HepG2 (cell line): Measurements from ENCODE around the gene ARHGAP19. TPM values are rescaled to one million over a fixed set of nuclear protein-coding genes. Genes with fewer than 3 reads are reported as not detected.

Experiments used
- ATAC-seq: fragments of 200-7000 bp; cut with Tn5 transposase; 3 replicates; pipeline ENCODE4 v1.9.1; 2020; ENCODE audit warnings: mild to moderate bottlenecking, moderate library complexity
- BruUV-seq: library from RNA; stranded (reverse); fragments of 400-500 nt; replicated peaks from 2 replicates; lab custom pipeline; 2021; lab: Mats Ljungman, UMichigan
- CTCF ChIA-PET: fragments of 300-600 bp; formaldehyde crosslinking; extraction: SDS; loops from one replicate; lab custom pipeline; 2021; ENCODE audit warnings: low total read pairs, inconsistent platforms, low intra/inter-chr PET ratio; lab: Yijun Ruan, JAX
- POLR2A ChIA-PET: fragments of 350-600 bp; sonication (Branson Sonifier 250); formaldehyde crosslinking; loops from one replicate; lab custom pipeline; 2020; ENCODE audit warnings: antibody characterized with exemption, inconsistent platforms; lab: Yijun Ruan, JAX
- DNase-seq: peaks from one replicate; pipeline ENCODE4 v3.0.0-alpha.2; 2015; ENCODE audit warnings: low spot score
- FAIRE-seq: peaks from 3 replicates; lab custom pipeline; 2011; peaks lifted over from hg19 to GRCh38; lab: Jason Lieb, UNC
- H2AFZ ChIP-seq: one replicate; pipeline ENCODE4 v1.6.1; 2011; ENCODE audit warnings: low read length, inconsistent platforms
- H3K27ac ChIP-seq: fragments of 300-600 bp; 3 replicates; pipeline ENCODE4 v1.8.0; 2011; ENCODE audit warnings: mixed run types, mild to moderate bottlenecking, mixed read lengths, low read length, inconsistent platforms; ENCODE audit not compliant: insufficient read depth; ENCODE audit errors: extremely low read length
- H3K27me3 ChIP-seq, 2 experiments: fragments of 200-600 bp in 1 of 2; 2 replicates in 1 of 2; 3 replicates in 1 of 2; pipeline versions ENCODE4 v1.6.0 to v1.8.0; 2011; ENCODE audit warnings: low read length in 2 of 2, mild to moderate bottlenecking in 2 of 2, moderate library complexity in 2 of 2, inconsistent platforms in 1 of 2; ENCODE audit not compliant: insufficient read depth in 2 of 2, control insufficient read depth in 1 of 2
- H3K36me3 ChIP-seq, 2 experiments: fragments of 200-600 bp in 1 of 2; replicated peaks in 1 of 2; 2 replicates in 1 of 2; 3 replicates in 1 of 2; pipeline versions ENCODE4 v1.5.1 to v1.8.0; 2011; ENCODE audit warnings: low read length in 2 of 2, inconsistent platforms in 1 of 2; ENCODE audit not compliant: insufficient read depth in 2 of 2, control insufficient read depth in 1 of 2
- H3K4me1 ChIP-seq: 2 replicates; pipeline ENCODE4 v1.5.1; 2012; ENCODE audit warnings: low read length, inconsistent platforms; ENCODE audit not compliant: insufficient read depth
- H3K4me2 ChIP-seq: 2 replicates; pipeline ENCODE4 v1.6.0; 2011; ENCODE audit warnings: low read depth, low read length, inconsistent platforms
- H3K4me3 ChIP-seq, 3 experiments: fragments of 200-600 bp in 1 of 3; sonication (generic), shearing (Covaris generic) in 1 of 3; replicated peaks in 1 of 3; 2 replicates each; pipeline ENCODE4 v1.5.1; 2011 to 2016; ENCODE audit warnings: low read length in 3 of 3, inconsistent platforms in 2 of 3, low read depth in 2 of 3, mild to moderate bottlenecking in 2 of 3, control low read depth in 1 of 3, mixed read lengths in 1 of 3; ENCODE audit not compliant: insufficient read depth in 1 of 3
- H3K79me2 ChIP-seq: one replicate; pipeline ENCODE4 v1.6.1; 2011; ENCODE audit warnings: low read length, inconsistent platforms; ENCODE audit not compliant: insufficient read depth
- H3K9ac ChIP-seq: 2 replicates; pipeline ENCODE4 v1.6.0; 2011; ENCODE audit warnings: mild to moderate bottlenecking, low read depth, low read length, inconsistent platforms; ENCODE audit not compliant: insufficient read depth
- H3K9me3 ChIP-seq: 2 replicates; pipeline ENCODE4 v1.5.1; 2012; ENCODE audit warnings: mild to moderate bottlenecking, low read length
- H4K20me1 ChIP-seq: 2 replicates; pipeline ENCODE4 v1.6.0; 2011; ENCODE audit warnings: inconsistent platforms, mild to moderate bottlenecking, low read length, moderate library complexity; ENCODE audit not compliant: insufficient read depth
- HDAC1 ChIP-seq: sonication (generic); formaldehyde crosslinking; IDR thresholded peaks from 2 replicates; pipeline ENCODE4 v1.5.1; 2020; ENCODE audit warnings: mild to moderate bottlenecking, missing genetic modification reagents
- PRPF4 ChIP-seq: fragments of 200-400 bp; formaldehyde crosslinking; IDR thresholded peaks from 2 replicates; pipeline ENCODE4 v1.6.1; 2016; ENCODE audit warnings: low read length, low read depth; ENCODE audit not compliant: poor library complexity, severe bottlenecking
- SAFB2 ChIP-seq: sonication (generic); formaldehyde crosslinking; IDR thresholded peaks from 2 replicates; pipeline ENCODE4 v1.5.1; 2020; ENCODE audit warnings: missing genetic modification reagents, low read depth, mild to moderate bottlenecking, borderline replicate concordance
- SKI ChIP-seq: fragments of 450-650 bp; IDR thresholded peaks from one replicate; pipeline ENCODE4 v1.6.1; 2018; ENCODE audit warnings: mild to moderate bottlenecking; ENCODE audit not compliant: partially characterized antibody
- SNAPC2 ChIP-seq: sonication (generic); formaldehyde crosslinking; IDR thresholded peaks from 2 replicates; pipeline ENCODE4 v1.8.1; 2022; ENCODE audit warnings: mild to moderate bottlenecking, missing genetic modification reagents
- TCF12 ChIP-seq, 2 experiments: fragments of 450-650 bp in 1 of 2; sonication (generic) in 1 of 2; formaldehyde crosslinking in 1 of 2; IDR thresholded peaks; 2 replicates each; pipeline versions ENCODE4 v1.6.1 to v1.8.0; 2017 to 2022; ENCODE audit warnings: antibody characterized with exemption in 1 of 2, mild to moderate bottlenecking in 1 of 2, missing genetic modification reagents in 1 of 2, moderate library complexity in 1 of 2
- ZNF205 ChIP-seq: IDR thresholded peaks from 2 replicates; pipeline ENCODE4 v1.6.1; 2018; ENCODE audit warnings: missing biosample characterization, missing genetic modification reagents
- ZNF224 ChIP-seq: sonication (generic); formaldehyde crosslinking; IDR thresholded peaks from 2 replicates; pipeline ENCODE4 v1.5.0; 2020; ENCODE audit warnings: mild to moderate bottlenecking, missing genetic modification reagents
- ZNF724P ChIP-seq: sonication (generic); formaldehyde crosslinking; IDR thresholded peaks from 2 replicates; pipeline ENCODE4 v1.8.0; 2022; ENCODE audit warnings: missing genetic modification reagents, borderline replicate concordance
- ZNF749 ChIP-seq: sonication (generic); formaldehyde crosslinking; IDR thresholded peaks from 2 replicates; pipeline ENCODE4 v1.8.0; 2022; ENCODE audit warnings: mild to moderate bottlenecking, missing genetic modification reagents, moderate library complexity, borderline replicate concordance
- ZNF782 ChIP-seq: sonication (generic); formaldehyde crosslinking; IDR thresholded peaks from 2 replicates; pipeline ENCODE4 v1.4.0; 2020; ENCODE audit warnings: missing genetic modification reagents, mild to moderate bottlenecking, borderline replicate concordance
- ZNF883 ChIP-seq: sonication (generic); formaldehyde crosslinking; IDR thresholded peaks from 2 replicates; pipeline ENCODE4 v1.5.1; 2020; ENCODE audit warnings: mild to moderate bottlenecking, missing genetic modification reagents; ENCODE audit errors: not compliant biosample characterization
- ZSCAN21 ChIP-seq: sonication (generic); formaldehyde crosslinking; IDR thresholded peaks from 2 replicates; pipeline ENCODE4 v1.8.0; 2022; ENCODE audit warnings: mild to moderate bottlenecking, missing genetic modification reagents, moderate library complexity, borderline replicate concordance
- WGBS: methylation state at CpG from one replicate; pipeline ENCODE4 v1.1.6; 2017; ENCODE audit warnings: low lambda C conversion rate; 5-methylcytosine and 5-hydroxymethylcytosine counted together
- in situ Hi-C: cut with HindIII; loops from 2 replicates; pipeline ENCODE4 v1.10.0; 2017; ENCODE audit warnings: low pct_unique_long_range_greater_than_20kb; ENCODE audit not compliant: extremely low pct_ligation_motif_present
- intact Hi-C: fragments of 100-400 bp; cut with micrococcal nuclease; formaldehyde crosslinking; loops from one replicate; pipeline ENCODE4 v1.10.0; 2022; ENCODE audit not compliant: unreplicated experiment
- polyA plus RNA-seq, 8 experiments: library from polyadenylated mRNA; depleted of rRNA in 3 of 8; stranded (reverse) in 7 of 8; unstranded in 1 of 8; fragments of >200 nt; fragmentation: Illumina TruSeq in 4 of 8; extraction: Trizol in 4 of 8; gene quantifications; 2 replicates each; pipeline versions ENCODE4 v1.2.1 to v1.2.3, GENCODE V29; 2011 to 2016; ENCODE audit warnings: low read depth in 4 of 8, missing spikeins in 1 of 8, mixed read lengths in 1 of 8; ENCODE audit not compliant: insufficient read depth in 1 of 8
- total RNA-seq, 5 experiments: library from RNA; depleted of rRNA; stranded (reverse); fragments of >200 nt; fragmentation: Illumina TruSeq; extraction: Trizol; gene quantifications; 2 replicates each; pipeline ENCODE4 v1.2.3, GENCODE V29; 2016; ENCODE audit warnings: low read depth in 1 of 5
- TF ChIP-seq, protein P1 (sequence below): sonication (generic); formaldehyde crosslinking; conservative IDR thresholded peaks from 2 replicates; pipeline ENCODE4 v1.8.0; 2022; ENCODE audit warnings: mild to moderate bottlenecking, moderate library complexity, missing genetic modification reagents
- TF ChIP-seq, protein P2 (sequence below): sonication (generic); formaldehyde crosslinking; IDR thresholded peaks from 2 replicates; pipeline ENCODE4 v1.5.1; 2020; ENCODE audit warnings: mild to moderate bottlenecking, moderate library complexity, missing genetic modification reagents

ARHGAP19 gene
- total and polyA plus RNA-seq, 2 of the 13 experiments (the other 11 are each of a cell fraction or from before 2014, with no cell fraction given): 7.6 to 10.0 TPM

DNA sequence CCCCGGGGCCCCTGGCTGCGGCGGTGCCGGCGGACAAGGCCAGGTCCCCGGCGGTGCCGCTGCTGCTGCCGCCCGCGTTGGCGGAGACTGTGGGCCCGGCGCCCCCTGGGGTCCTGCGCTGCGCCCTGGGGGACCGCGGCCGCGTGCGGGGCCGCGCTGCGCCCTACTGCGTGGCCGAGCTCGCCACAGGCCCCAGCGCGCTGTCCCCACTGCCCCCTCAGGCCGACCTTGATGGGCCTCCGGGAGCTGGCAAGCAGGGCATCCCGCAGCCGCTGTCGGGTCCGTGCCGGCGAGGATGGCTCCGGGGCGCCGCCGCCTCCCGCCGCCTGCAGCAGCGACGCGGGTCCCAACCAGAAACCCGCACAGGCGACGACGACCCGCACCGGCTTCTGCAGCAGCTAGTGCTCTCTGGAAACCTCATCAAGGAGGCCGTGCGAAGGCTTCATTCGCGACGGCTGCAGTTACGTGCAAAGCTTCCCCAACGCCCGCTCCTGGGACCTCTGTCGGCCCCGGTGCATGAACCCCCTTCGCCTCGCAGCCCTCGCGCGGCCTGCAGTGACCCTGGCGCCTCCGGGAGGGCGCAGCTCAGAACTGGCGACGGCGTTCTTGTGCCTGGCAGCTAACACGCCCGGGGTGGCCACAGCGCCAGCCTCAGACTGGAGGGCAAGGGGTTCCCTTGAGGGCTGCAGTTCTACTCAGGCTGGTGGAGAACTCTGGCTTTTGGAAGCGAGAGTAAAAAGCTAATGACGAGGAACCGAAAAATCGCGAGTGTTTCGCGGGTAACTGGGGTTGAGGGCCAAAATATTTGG is 27.4 kb upstream of the ARHGAP19 start (continued):
- 0 out of 2 replicates have a peak, but pooled peaks have one; percentile 38 for TF ChIP-seq ZNF782 (CRISPR knock-in tag)
- TF ChIP-seq, protein P1, sequence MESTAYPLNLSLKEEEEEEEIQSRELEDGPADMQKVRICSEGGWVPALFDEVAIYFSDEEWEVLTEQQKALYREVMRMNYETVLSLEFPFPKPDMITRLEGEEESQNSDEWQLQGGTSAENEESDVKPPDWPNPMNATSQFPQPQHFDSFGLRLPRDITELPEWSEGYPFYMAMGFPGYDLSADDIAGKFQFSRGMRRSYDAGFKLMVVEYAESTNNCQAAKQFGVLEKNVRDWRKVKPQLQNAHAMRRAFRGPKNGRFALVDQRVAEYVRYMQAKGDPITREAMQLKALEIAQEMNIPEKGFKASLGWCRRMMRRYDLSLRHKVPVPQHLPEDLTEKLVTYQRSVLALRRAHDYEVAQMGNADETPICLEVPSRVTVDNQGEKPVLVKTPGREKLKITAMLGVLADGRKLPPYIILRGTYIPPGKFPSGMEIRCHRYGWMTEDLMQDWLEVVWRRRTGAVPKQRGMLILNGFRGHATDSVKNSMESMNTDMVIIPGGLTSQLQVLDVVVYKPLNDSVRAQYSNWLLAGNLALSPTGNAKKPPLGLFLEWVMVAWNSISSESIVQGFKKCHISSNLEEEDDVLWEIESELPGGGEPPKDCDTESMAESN (CRISPR knock-in tag): peak; percentile 56; the same call in 1 of the 2 replicates
- peak; percentile 41 for TF ChIP-seq ZNF883 (CRISPR knock-in tag)
- no peak for TF ChIP-seq SAFB2

DNA sequence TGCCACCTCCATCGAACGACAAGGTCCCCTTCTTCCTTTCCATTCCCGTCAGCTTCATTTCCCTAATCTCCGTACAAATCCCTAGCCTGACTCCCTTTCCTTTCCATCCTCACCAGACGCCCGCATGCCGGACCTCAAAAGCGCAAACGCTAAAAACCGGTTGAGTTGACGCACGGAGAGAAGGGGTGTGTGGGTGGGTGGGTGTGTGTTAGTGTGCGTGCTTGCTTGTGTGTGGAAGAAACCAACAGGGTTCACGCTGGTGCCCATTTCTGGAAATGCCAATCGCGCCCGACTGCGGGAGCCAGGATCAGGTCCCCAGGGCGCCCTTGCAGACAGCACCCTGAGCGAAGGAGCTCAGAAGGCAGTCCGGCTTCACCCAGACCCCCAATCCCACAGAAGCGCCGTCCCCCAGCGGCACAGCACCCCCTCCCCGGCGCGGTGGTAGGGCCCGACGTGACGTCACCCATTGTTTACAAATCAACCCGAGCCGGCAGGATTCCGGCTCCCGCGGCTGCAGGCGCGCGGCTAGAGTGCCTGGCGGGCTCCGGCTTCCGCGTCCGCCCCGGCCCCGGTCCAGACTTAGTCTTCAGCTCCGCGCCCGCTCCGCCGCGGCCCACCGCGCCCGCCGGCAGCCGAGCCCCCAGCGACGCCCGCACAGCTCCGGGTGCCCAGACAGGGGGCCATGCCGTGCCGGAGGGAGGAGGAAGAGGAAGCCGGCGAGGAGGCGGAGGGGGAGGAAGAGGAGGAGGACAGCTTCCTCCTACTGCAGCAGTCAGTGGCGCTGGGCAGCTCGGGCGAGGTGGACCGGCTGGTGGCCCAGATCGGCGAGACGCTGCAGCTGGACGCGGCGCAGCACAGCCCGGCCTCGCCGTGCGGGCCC is 26.6 kb upstream of the ARHGAP19 start, which contains the start of gene FRAT1:
FRAT1 (plus strand) TSS at position 500 of the 880 bp plus-strand sequence; CDS start at position 683, 183 bp downstream.
- Histone ChIP-seq H3K9me3 (no peaks in the 10 kb centered on the region), H3K27ac (peak within 1 kb of the TSS; percentile 97), H3K4me3 (peak within 1 kb of the TSS; percentile 75 to 84 (median 82)), H3K4me2 (peak within 1 kb of the TSS; percentile 96), H3K79me2 (no peaks in the 10 kb centered on the region), H3K9ac (peak within 1 kb of the TSS; percentile 99), H3K36me3 (no peaks in the 10 kb centered on the region), H3K4me1 (peaks cover 48% of the 10 kb centered on the region), H3K27me3 (peaks cover 0 to 2% of the 10 kb centered on the region in 2 experiments; a peak in 2 of 5 replicates), H4K20me1 (no peaks in the 10 kb centered on the region), H2AFZ (peak within 1 kb of the TSS; percentile 70)
- DNase-seq (peak; percentile 74), ATAC-seq (peak; percentile 82), FAIRE-seq (peak; percentile 82)
- no TSS peak for BruUV-seq
- ChIA-PET POLR2A (interaction anchor here (1.1 to 3.5 kb wide), 4 partner anchors 12 to 40 kb away, joined by 3 to 98 read pairs (median 12); partner anchors contain the start of gene ARHGAP19), CTCF (interaction anchor here (1.4 to 1.9 kb wide), 2 partner anchors 14 to 40 kb away, joined by 6 read pairs; no protein-coding TSS in a partner anchor)
- in situ Hi-C loops (no loop called here), intact Hi-C loops (no loop called here)
- under 1% methylated on average over 30 of the region's 79 CpGs for WGBS
- 0 out of 2 replicates have a peak, but pooled peaks have one; percentile 32 for TF ChIP-seq ZNF224 (CRISPR knock-in tag)
- TF ChIP-seq ZNF724P (CRISPR knock-in tag): 0 out of 2 replicates have a peak, but pooled peaks have one; percentile 54
- 0 out of 2 replicates have a peak, but pooled peaks have one; percentile 34 for TF ChIP-seq SNAPC2 (CRISPR knock-in tag)
- TF ChIP-seq ZNF749 (CRISPR knock-in tag): peak; percentile 46; the same call in 1 of the 2 replicates
- TF ChIP-seq PRPF4: no peak
- TF ChIP-seq, protein P2, sequence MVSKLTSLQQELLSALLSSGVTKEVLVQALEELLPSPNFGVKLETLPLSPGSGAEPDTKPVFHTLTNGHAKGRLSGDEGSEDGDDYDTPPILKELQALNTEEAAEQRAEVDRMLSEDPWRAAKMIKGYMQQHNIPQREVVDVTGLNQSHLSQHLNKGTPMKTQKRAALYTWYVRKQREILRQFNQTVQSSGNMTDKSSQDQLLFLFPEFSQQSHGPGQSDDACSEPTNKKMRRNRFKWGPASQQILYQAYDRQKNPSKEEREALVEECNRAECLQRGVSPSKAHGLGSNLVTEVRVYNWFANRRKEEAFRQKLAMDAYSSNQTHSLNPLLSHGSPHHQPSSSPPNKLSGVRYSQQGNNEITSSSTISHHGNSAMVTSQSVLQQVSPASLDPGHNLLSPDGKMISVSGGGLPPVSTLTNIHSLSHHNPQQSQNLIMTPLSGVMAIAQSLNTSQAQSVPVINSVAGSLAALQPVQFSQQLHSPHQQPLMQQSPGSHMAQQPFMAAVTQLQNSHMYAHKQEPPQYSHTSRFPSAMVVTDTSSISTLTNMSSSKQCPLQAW: no peak
- no peak for TF ChIP-seq TCF12 (IDR thresholded peaks at IDR 0.05)
- TF ChIP-seq TCF12 (CRISPR knock-in tag; IDR thresholded peaks at IDR 0.05): peak; percentile 62
- no peak for TF ChIP-seq ZNF205
- peak; percentile 46 for TF ChIP-seq SKI
- TF ChIP-seq HDAC1: peak; percentile 60
- peak; percentile 70; the same call in 1 of the 2 replicates for TF ChIP-seq ZSCAN21 (CRISPR knock-in tag)
